Endodermal cell (in vitro differentiated cells): ENCODE results near the gene LYSMD3. TPM values are rescaled to one million over a fixed set of nuclear protein-coding genes. Genes with fewer than 3 reads are reported as not detected.
A peak's percentile ranks its signal among the peaks of the same experiment; 100 is the strongest.

Experiments used
- DNase-seq: peaks from one replicate; pipeline ENCODE4 v3.0.0-alpha.2; 2017
- H3K27ac ChIP-seq: 2 replicates; pipeline ENCODE4 v1.5.1; 2013; ENCODE audit warnings: mild to moderate bottlenecking, low read depth, low read length, moderate library complexity
- H3K27me3 ChIP-seq: 2 replicates; pipeline ENCODE4 v1.6.1; 2013; ENCODE audit warnings: mild to moderate bottlenecking, low read length, moderate library complexity; ENCODE audit not compliant: insufficient read depth, control insufficient read depth, poor library complexity, severe bottlenecking
- H3K36me3 ChIP-seq: 2 replicates; pipeline ENCODE4 v1.7.0; 2013; ENCODE audit warnings: mild to moderate bottlenecking, low read length, moderate library complexity; ENCODE audit not compliant: control insufficient read depth, insufficient read depth
- H3K4me1 ChIP-seq: one replicate; pipeline ENCODE4 v1.7.0; 2013; ENCODE audit warnings: low read length; ENCODE audit not compliant: control insufficient read depth, insufficient read depth
- H3K4me3 ChIP-seq: 2 replicates; pipeline ENCODE4 v1.5.1; 2013; ENCODE audit warnings: mild to moderate bottlenecking, low read length, moderate library complexity
- H3K9ac ChIP-seq: 2 replicates; pipeline ENCODE4 v1.6.1; 2013; ENCODE audit warnings: mild to moderate bottlenecking, low read length, moderate library complexity; ENCODE audit not compliant: poor library complexity, severe bottlenecking; ENCODE audit errors: extremely low read depth
- H3K9me3 ChIP-seq: 2 replicates; pipeline ENCODE4 v1.6.1; 2013; ENCODE audit warnings: mild to moderate bottlenecking, low read length, moderate library complexity; ENCODE audit not compliant: control insufficient read depth
- H3K27ac Mint-ChIP-seq: 2 replicates; pipeline ENCODE4 v1.8.0; 2020; ENCODE audit warnings: mixed read lengths
- H3K27me3 Mint-ChIP-seq: 2 replicates; pipeline ENCODE4 v1.8.0; 2021; ENCODE audit warnings: mild to moderate bottlenecking, mixed read lengths; ENCODE audit not compliant: insufficient read depth
- H3K36me3 Mint-ChIP-seq: 2 replicates; pipeline ENCODE4 v1.8.0; 2020; ENCODE audit warnings: low read depth, mixed read lengths
- H3K4me1 Mint-ChIP-seq: 2 replicates; pipeline ENCODE4 v1.8.0; 2020; ENCODE audit warnings: mixed read lengths
- H3K4me3 Mint-ChIP-seq: 2 replicates; pipeline ENCODE4 v1.8.0; 2020; ENCODE audit warnings: mild to moderate bottlenecking, moderate library complexity, mixed read lengths
- H3K9me3 Mint-ChIP-seq: 2 replicates; pipeline ENCODE4 v1.8.0; 2020; ENCODE audit warnings: mild to moderate bottlenecking, mixed read lengths
- WGBS, 2 experiments: methylation state at CpG; one replicate each; pipeline versions ENCODE4 v1.1.5 to v1.1.7; 2013; ENCODE audit warnings: missing lambda C conversion rate in 2 of 2, mixed read lengths in 1 of 2; ENCODE audit not compliant: insufficient coverage in 1 of 2, insufficient read length in 1 of 2; 5-methylcytosine and 5-hydroxymethylcytosine counted together
- total RNA-seq, 2 donors: library from RNA; stranded (reverse); fragmentation: NEBNext Ultra II Directional in 1 of 2; extraction: Animal tissue kit (Norgen Biotek cat#: 25700) in 1 of 2; gene quantifications; 2 replicates in 1 of 2; 3 replicates in 1 of 2; pipeline ENCODE4 v1.2.1, GENCODE V29; 2021
- TF ChIP-seq, protein P1 (sequence below): fragments of 200-600 bp; sonication (generic); conservative IDR thresholded peaks from 2 replicates; pipeline ENCODE4 v1.5.0; 2021; ENCODE audit warnings: antibody characterized with exemption, mild to moderate bottlenecking

LYSMD3 gene
- total RNA-seq, 2 donors from 2014 or later, result 18.2 to 18.7 TPM

DNA sequence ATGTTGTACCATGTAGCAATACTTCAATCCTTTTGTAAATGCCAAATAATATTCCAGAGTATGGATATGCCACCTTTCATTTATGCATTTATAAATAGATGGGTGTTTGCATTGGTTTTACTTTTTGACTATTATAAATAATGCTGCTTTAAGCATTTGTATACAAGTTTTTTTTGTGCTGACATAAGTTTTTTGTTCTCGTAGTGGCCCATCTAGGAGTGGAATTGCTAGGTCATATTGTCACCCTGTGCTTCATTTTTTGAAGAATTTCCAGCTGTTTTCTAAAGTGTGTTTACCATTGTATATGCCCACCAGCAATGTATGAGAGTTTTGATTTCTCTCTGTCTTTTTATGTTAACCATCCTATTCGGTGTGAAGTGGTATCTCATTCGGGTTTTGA lies 36.1 kb upstream of the LYSMD3 start:
- H3K4me1 Mint-ChIP-seq, result peaks cover 20% of the 10 kb centered on the region
- no peak overlapping the region for H3K4me3 Mint-ChIP-seq
- Histone ChIP-seq H3K27ac (no peak overlapping the region), H3K9ac (no peak overlapping the region), H3K4me1 (no peaks in the 10 kb centered on the region), H3K36me3 (no peaks in the 10 kb centered on the region), H3K27me3 (no peaks in the 10 kb centered on the region), H3K9me3 (peaks cover 43% of the 10 kb centered on the region), H3K4me3 (no peak overlapping the region)
- peaks cover 32% of the 10 kb centered on the region for H3K36me3 Mint-ChIP-seq
- no peak for DNase-seq
- no peak overlapping the region for H3K27ac Mint-ChIP-seq
- 94 to 100% methylated on average over 1 to 3 of the region's 3 CpGs for WGBS, 2 experiments
- H3K27me3 Mint-ChIP-seq, result no peaks in the 10 kb centered on the region
- TF ChIP-seq, protein P1, sequence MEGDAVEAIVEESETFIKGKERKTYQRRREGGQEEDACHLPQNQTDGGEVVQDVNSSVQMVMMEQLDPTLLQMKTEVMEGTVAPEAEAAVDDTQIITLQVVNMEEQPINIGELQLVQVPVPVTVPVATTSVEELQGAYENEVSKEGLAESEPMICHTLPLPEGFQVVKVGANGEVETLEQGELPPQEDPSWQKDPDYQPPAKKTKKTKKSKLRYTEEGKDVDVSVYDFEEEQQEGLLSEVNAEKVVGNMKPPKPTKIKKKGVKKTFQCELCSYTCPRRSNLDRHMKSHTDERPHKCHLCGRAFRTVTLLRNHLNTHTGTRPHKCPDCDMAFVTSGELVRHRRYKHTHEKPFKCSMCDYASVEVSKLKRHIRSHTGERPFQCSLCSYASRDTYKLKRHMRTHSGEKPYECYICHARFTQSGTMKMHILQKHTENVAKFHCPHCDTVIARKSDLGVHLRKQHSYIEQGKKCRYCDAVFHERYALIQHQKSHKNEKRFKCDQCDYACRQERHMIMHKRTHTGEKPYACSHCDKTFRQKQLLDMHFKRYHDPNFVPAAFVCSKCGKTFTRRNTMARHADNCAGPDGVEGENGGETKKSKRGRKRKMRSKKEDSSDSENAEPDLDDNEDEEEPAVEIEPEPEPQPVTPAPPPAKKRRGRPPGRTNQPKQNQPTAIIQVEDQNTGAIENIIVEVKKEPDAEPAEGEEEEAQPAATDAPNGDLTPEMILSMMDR, result no peak
- peaks cover 36% of the 10 kb centered on the region for H3K9me3 Mint-ChIP-seq

GRCh38 chr5:90563108-90563507 lies 33.7 kb upstream of the LYSMD3 start:
- TF ChIP-seq, protein P1, result no peak
- no peaks in the 10 kb centered on the region for H3K27me3 ChIP-seq
- 22 to 61% methylated on average over 1 of the region's 1 CpG for WGBS, 2 experiments
- Mint-ChIP-seq H3K4me1 (peaks cover 26% of the 10 kb centered on the region), H3K27ac (no peak overlapping the region), H3K27me3 (no peaks in the 10 kb centered on the region), H3K4me3 (no peak overlapping the region), H3K9me3 (peaks cover 16% of the 10 kb centered on the region), H3K36me3 (peaks cover 25% of the 10 kb centered on the region)
- H3K4me1 ChIP-seq, result peaks cover 4% of the 10 kb centered on the region
- no peak overlapping the region for H3K9ac ChIP-seq
- peaks cover 21% of the 10 kb centered on the region for H3K9me3 ChIP-seq
- H3K36me3 ChIP-seq, result no peaks in the 10 kb centered on the region
- peak overlapping the region; percentile 74 for H3K27ac ChIP-seq
- no peak for DNase-seq
- no peak overlapping the region for H3K4me3 ChIP-seq

- no peaks in the 10 kb centered on the region for H3K27me3 ChIP-seq
- WGBS, 2 experiments, result 67 to 78% methylated on average over 1 to 5 of the region's 5 CpGs
- peaks cover 14% of the 10 kb centered on the region for H3K9me3 ChIP-seq
- H3K9me3 Mint-ChIP-seq, result peaks cover 8% of the 10 kb centered on the region
- peaks cover 5% of the 10 kb centered on the region for H3K4me1 ChIP-seq
- peaks cover 18% of the 10 kb centered on the region for H3K36me3 Mint-ChIP-seq
- peaks cover 33% of the 10 kb centered on the region for H3K4me1 Mint-ChIP-seq
- no peaks in the 10 kb centered on the region for H3K27me3 Mint-ChIP-seq
- no peaks in the 10 kb centered on the region for H3K36me3 ChIP-seq
- H3K4me3 ChIP-seq, result no peak overlapping the region
- DNase-seq, result no peak
- no peak overlapping the region for H3K9ac ChIP-seq
- peak overlapping the region; percentile 74 for H3K27ac ChIP-seq
- H3K27ac Mint-ChIP-seq, result no peak overlapping the region
- H3K4me3 Mint-ChIP-seq, result no peak overlapping the region
- TF ChIP-seq, protein P1, result no peak
Observed at GRCh38 chr5:90562341-90562740, 33.0 kb upstream of the LYSMD3 start.
